T-cell (primary cell): ENCODE data around the gene PYGL. TPM values are rescaled to one million over a fixed set of nuclear protein-coding genes. Genes with fewer than 3 reads are reported as not detected.

Source experiments
- ATAC-seq, 4 experiments: fragments of 200-7000 bp in 3 of 4; fragments of 150-1000 bp in 1 of 4; cut with Tn5 transposase; replicated peaks in 1 of 4; 1 replicate in 3 of 4; 2 replicates in 1 of 4; pipeline ENCODE4 v1.10.0; 2021; ENCODE audit warnings: moderate library complexity in 3 of 4, mild to moderate bottlenecking in 2 of 4, moderate number of reproducible peaks in 1 of 4
- CTCF ChIA-PET, 2 donors: fragments of 300-600 bp; sonication (Branson Sonifier 250); formaldehyde crosslinking; loops; one replicate each; lab custom pipeline; 2022; ENCODE audit warnings: antibody characterized with exemption in 2 of 2; lab: Charles Lee
- POLR2A ChIA-PET, 2 donors: fragments of 300-600 bp; sonication (Branson Sonifier 250); formaldehyde crosslinking; loops; one replicate each; lab custom pipeline; 2022; ENCODE audit warnings: antibody characterized with exemption in 2 of 2; lab: Charles Lee
- DNase-seq, 35 experiments: peaks; one replicate each; pipeline versions ENCODE4 v3.0.0 to v3.0.0-alpha.2; 2013 to 2023
- H3K27ac ChIP-seq: one replicate; pipeline ENCODE4 v1.5.1; 2013; ENCODE audit warnings: low read length
- H3K27me3 ChIP-seq, 2 experiments: replicated peaks in 1 of 2; 1 replicate in 1 of 2; 2 replicates in 1 of 2; pipeline versions ENCODE4 v1.6.1 to v1.7.0; 2013; ENCODE audit warnings: low read length in 1 of 2, mixed read lengths in 1 of 2; ENCODE audit not compliant: control insufficient read depth in 2 of 2, insufficient read depth in 2 of 2; ENCODE audit errors: extremely low read depth in 1 of 2
- H3K36me3 ChIP-seq, 2 donors: 1 replicate in 1 of 2; 2 replicates in 1 of 2; pipeline versions ENCODE4 v1.6.1 to v1.7.0; 2013; ENCODE audit warnings: low read length in 1 of 2; ENCODE audit not compliant: control insufficient read depth in 2 of 2, insufficient read depth in 1 of 2; ENCODE audit errors: extremely low read depth in 1 of 2
- H3K4me1 ChIP-seq, 2 experiments: 1 replicate in 1 of 2; 2 replicates in 1 of 2; pipeline versions ENCODE4 v1.6.1 to v1.7.0; 2013; ENCODE audit warnings: low read length in 2 of 2, mixed read lengths in 1 of 2; ENCODE audit not compliant: insufficient read depth in 2 of 2, control insufficient read depth in 1 of 2; ENCODE audit errors: extremely low read depth in 1 of 2
- H3K4me3 ChIP-seq, 2 donors: 1 replicate in 1 of 2; 2 replicates in 1 of 2; pipeline versions ENCODE4 v1.5.1 to v1.7.0; 2013; ENCODE audit warnings: mild to moderate bottlenecking in 2 of 2, low read length in 1 of 2, moderate library complexity in 1 of 2; ENCODE audit not compliant: control insufficient read depth in 1 of 2; ENCODE audit errors: extremely low read depth in 1 of 2
- H3K9me3 ChIP-seq: 2 replicates; pipeline ENCODE4 v1.7.0; 2013
- H3K27ac Mint-ChIP-seq, 2 donors: one replicate each; pipeline ENCODE4 v1.8.0; 2020 to 2021; ENCODE audit warnings: mild to moderate bottlenecking in 2 of 2, mixed read lengths in 2 of 2
- H3K27me3 Mint-ChIP-seq, 2 donors: one replicate each; pipeline ENCODE4 v1.8.0; 2021 to 2022; ENCODE audit warnings: mixed read lengths in 2 of 2
- H3K36me3 Mint-ChIP-seq: one replicate; pipeline ENCODE4 v1.8.0; 2021; ENCODE audit warnings: mixed read lengths
- H3K4me1 Mint-ChIP-seq, 3 donors: one replicate each; pipeline ENCODE4 v1.8.0; 2020 to 2022; ENCODE audit warnings: mixed read lengths in 3 of 3, mild to moderate bottlenecking in 1 of 3
- H3K4me3 Mint-ChIP-seq, 3 donors: one replicate each; pipeline ENCODE4 v1.8.0; 2020 to 2022; ENCODE audit warnings: mild to moderate bottlenecking in 3 of 3, mixed read lengths in 3 of 3, moderate library complexity in 3 of 3
- H3K9me3 Mint-ChIP-seq, 3 donors: one replicate each; pipeline ENCODE4 v1.8.0; 2020 to 2022; ENCODE audit warnings: mixed read lengths in 3 of 3
- whole genome bisulfite sequencing: methylation state at CpG from one replicate; pipeline ENCODE4 v1.1.5; 2013; ENCODE audit warnings: missing lambda C conversion rate; ENCODE audit not compliant: insufficient coverage; 5-methylcytosine and 5-hydroxymethylcytosine counted together
- total RNA-seq, 35 experiments: library from RNA in 6 of 35; stranded (reverse) in 6 of 35; fragments of 120-200 nt in 1 of 35; gene quantifications; one replicate each; pipeline versions ENCODE4 v1.2.1 to v1.2.4 and lab custom pipeline; 2013 to 2026

PYGL gene
- total RNA-seq, 5 donors from 2014 or later (not counting 1 experiment from before 2014, with no cell fraction given), result 0.44 to 0.90 (median 0.65) TPM

DNA sequence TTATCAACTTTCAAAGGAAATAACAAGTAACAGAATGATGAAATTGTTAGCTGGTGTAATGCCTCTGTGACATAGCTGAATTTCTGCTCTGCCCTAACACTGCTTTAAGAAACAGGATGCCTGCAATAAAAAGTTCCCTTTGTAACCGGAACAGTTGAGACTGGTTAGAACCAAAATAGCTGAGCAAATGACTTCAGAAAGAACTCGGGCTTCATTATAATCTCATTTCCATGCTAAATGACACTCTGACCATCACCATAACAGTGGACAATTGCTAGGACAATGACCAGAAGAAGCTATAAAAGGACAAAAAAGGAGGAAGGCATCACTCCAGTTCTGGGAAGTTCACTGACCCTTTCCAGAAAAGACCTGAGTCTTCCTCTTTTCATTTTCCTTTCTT is 23.5 kb upstream of the PYGL start:
- DNase-seq (no peak), ATAC-seq (no peak)
- no CpG with 5 or more reads among the region's 2 CpGs for WGBS
- Histone ChIP-seq H3K36me3 (no peaks in the 10 kb centered on the region), H3K27me3 (peaks cover 0 to 7% of the 10 kb centered on the region in 2 experiments), H3K4me3 (no peak overlapping the region), H3K4me1 (no peaks in the 10 kb centered on the region), H3K9me3 (no peaks in the 10 kb centered on the region), H3K27ac (no peak overlapping the region)
- no peak overlapping the region for H3K4me3 Mint-ChIP-seq
- ChIA-PET POLR2A (interaction anchor here in 1 of 2 donors (0.7 kb wide), 1 partner anchor 14 kb away, joined by 4 read pairs; no protein-coding TSS in a partner anchor), CTCF (interaction anchor here in 1 of 2 donors (0.7 kb wide), 2 partner anchors 71 to 1361 kb away, joined by 8 read pairs; no protein-coding TSS in a partner anchor)
- H3K27ac Mint-ChIP-seq, result no peak overlapping the region
- H3K9me3 Mint-ChIP-seq, result no peaks in the 10 kb centered on the region
- H3K4me1 Mint-ChIP-seq, result no peaks in the 10 kb centered on the region
- H3K27me3 Mint-ChIP-seq, result peaks cover 8 to 15% of the 10 kb centered on the region in 2 donors
- H3K36me3 Mint-ChIP-seq, result no peaks in the 10 kb centered on the region

DNA sequence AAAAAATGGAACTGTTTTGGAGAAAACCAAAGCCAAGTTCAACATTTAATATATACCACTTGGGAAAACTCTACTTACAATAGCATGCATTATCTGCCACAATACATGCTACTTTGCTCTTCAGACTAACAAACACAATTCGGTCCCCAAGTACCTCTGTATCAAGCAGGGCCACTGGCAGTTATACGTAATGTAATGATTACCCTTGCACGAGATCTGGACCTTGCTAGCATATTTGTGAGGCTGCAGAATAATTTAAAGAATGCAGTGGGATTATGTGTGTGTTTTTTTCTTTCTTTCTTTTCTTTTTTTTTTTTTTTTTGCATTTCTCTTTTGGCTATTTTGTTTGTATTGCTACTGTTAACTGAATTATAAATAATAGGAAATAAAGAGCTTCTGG is 22.8 kb upstream of the PYGL start:
- Mint-ChIP-seq H3K36me3 (no peaks in the 10 kb centered on the region), H3K9me3 (no peaks in the 10 kb centered on the region), H3K27me3 (peaks cover 8 to 10% of the 10 kb centered on the region in 2 donors), H3K4me1 (no peaks in the 10 kb centered on the region), H3K4me3 (no peak overlapping the region), H3K27ac (no peak overlapping the region)
- ChIA-PET POLR2A (no interaction called here), CTCF (interaction anchor here in 1 of 2 donors (0.7 kb wide), 2 partner anchors 71 to 1360 kb away, joined by 8 read pairs; no protein-coding TSS in a partner anchor)
- Histone ChIP-seq H3K4me1 (no peaks in the 10 kb centered on the region), H3K4me3 (no peak overlapping the region), H3K9me3 (no peaks in the 10 kb centered on the region), H3K27ac (no peak overlapping the region), H3K36me3 (no peaks in the 10 kb centered on the region), H3K27me3 (peaks cover 0 to 5% of the 10 kb centered on the region in 2 experiments)
- no CpG with 5 or more reads among the region's 3 CpGs for WGBS
- ATAC-seq (no peak), DNase-seq (no peak)

DNA sequence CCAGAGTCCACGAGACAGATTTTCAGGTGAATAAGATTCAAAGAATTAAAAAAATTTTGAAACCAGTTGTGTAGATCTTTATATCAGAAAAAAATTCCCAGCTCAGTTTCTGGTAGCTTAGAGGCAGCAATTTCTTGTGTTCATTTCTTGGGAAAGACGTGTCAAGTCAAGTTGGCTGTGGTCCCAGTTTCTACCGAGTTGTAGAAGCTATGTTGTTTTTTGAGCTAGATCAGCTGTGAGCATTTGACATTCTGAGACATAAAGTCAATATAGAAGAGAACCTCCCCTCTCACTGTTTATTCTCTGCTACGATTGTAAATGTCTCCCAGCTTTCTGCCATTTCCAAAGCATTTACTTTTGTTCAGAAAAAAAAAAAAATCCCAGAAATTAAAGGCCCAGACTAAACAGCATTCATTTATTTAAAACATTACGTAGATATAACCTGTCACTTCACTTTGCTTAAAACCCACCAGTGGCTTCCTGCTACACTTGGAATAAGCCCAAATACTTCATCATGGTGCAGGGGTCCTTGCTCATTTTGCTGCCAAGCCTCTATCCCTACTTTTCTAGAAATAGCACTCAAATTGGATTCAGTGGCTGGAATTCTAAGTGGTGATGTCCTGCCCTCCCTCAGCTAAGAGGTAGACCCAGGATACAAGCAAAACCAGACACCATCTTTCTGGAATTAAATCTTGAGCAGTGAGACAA is 20.6 kb upstream of the PYGL start:
- no peak overlapping the region for H3K27ac Mint-ChIP-seq
- CTCF ChIA-PET, result no interaction called here
- Histone ChIP-seq H3K4me1 (no peaks in the 10 kb centered on the region), H3K36me3 (no peaks in the 10 kb centered on the region), H3K9me3 (no peaks in the 10 kb centered on the region), H3K27me3 (peaks cover 0 to 5% of the 10 kb centered on the region in 2 experiments), H3K4me3 (no peak overlapping the region), H3K27ac (no peak overlapping the region)
- DNase-seq, result no peak
- H3K4me3 Mint-ChIP-seq, result no peak overlapping the region
- H3K36me3 Mint-ChIP-seq, result no peaks in the 10 kb centered on the region
- no peak for ATAC-seq
- POLR2A ChIA-PET, result no interaction called here
- H3K9me3 Mint-ChIP-seq, result no peaks in the 10 kb centered on the region
- peaks cover 0 to 4% (median 0%) of the 10 kb centered on the region in 3 donors for H3K4me1 Mint-ChIP-seq
- WGBS, result 100% methylated on average over 1 of the region's 5 CpGs
- peaks cover 7 to 8% of the 10 kb centered on the region in 2 donors for H3K27me3 Mint-ChIP-seq

DNA sequence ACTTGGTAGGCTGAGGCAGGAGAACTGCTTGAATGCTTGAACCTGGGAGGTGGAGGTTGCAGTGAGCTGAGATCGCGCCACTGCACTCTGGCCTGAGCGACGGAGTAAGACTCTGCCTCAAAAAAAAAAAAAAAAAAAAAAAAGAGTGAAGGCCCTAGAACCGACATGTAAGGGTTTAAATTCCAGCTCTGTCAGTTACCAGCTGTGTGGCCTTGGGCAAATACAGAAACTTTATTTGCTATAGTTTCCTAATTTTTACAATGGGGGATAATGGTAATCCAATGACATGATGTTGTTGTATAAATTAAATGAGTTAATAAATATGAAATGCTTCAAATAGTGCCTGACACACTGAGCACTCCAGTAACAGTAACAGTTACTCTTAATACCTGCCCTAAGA is 19.6 kb upstream of the PYGL start:
- H3K4me1 Mint-ChIP-seq, result peaks cover 0 to 4% (median 0%) of the 10 kb centered on the region in 3 donors
- Histone ChIP-seq H3K36me3 (no peaks in the 10 kb centered on the region), H3K27me3 (peaks cover 0 to 5% of the 10 kb centered on the region in 2 experiments), H3K4me3 (no peak overlapping the region), H3K4me1 (no peaks in the 10 kb centered on the region), H3K27ac (no peak overlapping the region), H3K9me3 (no peaks in the 10 kb centered on the region)
- no peak overlapping the region for H3K4me3 Mint-ChIP-seq
- POLR2A ChIA-PET, result no interaction called here
- ATAC-seq, result no peak
- peaks cover 7 to 8% of the 10 kb centered on the region in 2 donors for H3K27me3 Mint-ChIP-seq
- no peak for DNase-seq
- H3K9me3 Mint-ChIP-seq, result no peaks in the 10 kb centered on the region
- no CpG with 5 or more reads among the region's 5 CpGs for WGBS
- CTCF ChIA-PET, result interaction anchor here in 1 of 2 donors (0.6 kb wide), 1 partner anchor 821 kb away, joined by 5 read pairs; no protein-coding TSS in a partner anchor
- H3K27ac Mint-ChIP-seq, result no peak overlapping the region
- no peaks in the 10 kb centered on the region for H3K36me3 Mint-ChIP-seq

DNA sequence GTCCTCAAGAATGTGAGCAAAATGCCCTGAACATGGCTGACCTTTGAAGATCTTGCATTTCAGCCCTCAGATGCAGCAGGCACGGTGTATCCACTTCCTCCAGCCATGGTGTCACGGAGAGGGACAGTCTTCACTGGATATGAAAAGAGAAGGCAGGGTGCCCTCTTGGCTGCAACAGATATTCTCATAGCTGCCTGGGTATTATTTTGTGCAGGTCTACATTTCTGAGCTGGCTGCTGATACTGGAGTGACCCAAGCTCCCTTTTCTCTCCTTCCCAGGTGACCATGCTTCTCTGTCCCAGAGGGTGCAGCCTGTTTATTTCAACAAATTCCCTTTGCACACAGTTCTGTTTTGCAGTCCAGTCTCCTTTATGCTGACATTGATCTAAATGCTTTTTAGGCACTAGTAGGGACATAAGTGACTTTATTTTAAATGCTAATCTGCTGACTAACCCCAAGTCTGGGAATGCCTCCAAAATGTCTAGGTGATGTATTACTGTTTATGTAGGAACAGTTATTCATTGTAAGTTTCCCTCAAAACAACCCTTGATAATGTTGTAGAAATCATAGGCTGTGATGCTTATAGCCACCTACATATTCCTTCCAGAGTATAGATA is 17.4 kb upstream of the PYGL start:
- Histone ChIP-seq H3K4me1 (no peaks in the 10 kb centered on the region), H3K4me3 (no peak overlapping the region), H3K27me3 (peaks cover 0 to 5% of the 10 kb centered on the region in 2 experiments), H3K27ac (no peak overlapping the region), H3K9me3 (no peaks in the 10 kb centered on the region), H3K36me3 (no peaks in the 10 kb centered on the region)
- ChIA-PET CTCF (no interaction called here), POLR2A (interaction anchor here in 1 of 2 donors (0.7 kb wide), 2 partner anchors 212 to 268 kb away, joined by 3 to 4 read pairs; no protein-coding TSS in a partner anchor)
- ATAC-seq (no peak), DNase-seq (no peak)
- no peaks in the 10 kb centered on the region for H3K9me3 Mint-ChIP-seq
- 35% methylated on average over 2 of the region's 2 CpGs for WGBS
- peaks cover 0 to 4% (median 0%) of the 10 kb centered on the region in 3 donors for H3K4me1 Mint-ChIP-seq
- H3K27ac Mint-ChIP-seq, result no peak overlapping the region
- no peak overlapping the region for H3K4me3 Mint-ChIP-seq
- H3K36me3 Mint-ChIP-seq, result no peaks in the 10 kb centered on the region
- peaks cover 7 to 8% of the 10 kb centered on the region in 2 donors for H3K27me3 Mint-ChIP-seq

DNA sequence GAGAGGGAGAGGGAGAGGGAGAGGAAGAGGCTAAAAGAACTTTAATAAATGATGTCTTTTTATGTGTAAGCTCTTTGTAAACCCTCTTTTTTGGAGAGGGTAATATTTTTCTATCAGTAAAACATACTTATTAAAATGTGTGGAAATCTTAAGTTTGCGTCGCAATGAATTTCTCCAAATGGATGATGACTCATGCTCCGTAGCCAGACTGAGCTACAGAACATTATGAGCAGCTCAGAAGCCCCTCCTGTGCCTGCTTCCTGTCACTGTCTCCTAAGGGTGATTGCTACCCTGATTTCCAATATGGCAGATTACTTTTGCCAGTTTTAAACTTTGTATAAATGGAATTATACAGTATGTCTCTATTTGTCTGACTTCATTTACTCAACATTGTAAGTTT is 13.0 kb upstream of the PYGL start:
- CTCF ChIA-PET, result interaction anchor here in 1 of 2 donors (0.6 kb wide), 1 partner anchor 436 kb away, joined by 3 read pairs; no protein-coding TSS in a partner anchor
- Histone ChIP-seq H3K36me3 (no peaks in the 10 kb centered on the region), H3K9me3 (no peaks in the 10 kb centered on the region), H3K27me3 (no peaks in the 10 kb centered on the region), H3K4me1 (no peaks in the 10 kb centered on the region), H3K4me3 (no peak overlapping the region), H3K27ac (no peak overlapping the region)
- peaks cover 3 to 5% of the 10 kb centered on the region in 2 donors for H3K27me3 Mint-ChIP-seq
- no peaks in the 10 kb centered on the region for H3K9me3 Mint-ChIP-seq
- H3K36me3 Mint-ChIP-seq, result no peaks in the 10 kb centered on the region
- DNase-seq, result no peak
- no peak overlapping the region for H3K4me3 Mint-ChIP-seq
- WGBS, result 100% methylated on average over 1 of the region's 3 CpGs
- POLR2A ChIA-PET, result no interaction called here
- peaks cover 0 to 4% (median 0%) of the 10 kb centered on the region in 3 donors for H3K4me1 Mint-ChIP-seq
- ATAC-seq, result no peak
- no peak overlapping the region for H3K27ac Mint-ChIP-seq
